ENCODE data around the gene HELQ.

DNA sequence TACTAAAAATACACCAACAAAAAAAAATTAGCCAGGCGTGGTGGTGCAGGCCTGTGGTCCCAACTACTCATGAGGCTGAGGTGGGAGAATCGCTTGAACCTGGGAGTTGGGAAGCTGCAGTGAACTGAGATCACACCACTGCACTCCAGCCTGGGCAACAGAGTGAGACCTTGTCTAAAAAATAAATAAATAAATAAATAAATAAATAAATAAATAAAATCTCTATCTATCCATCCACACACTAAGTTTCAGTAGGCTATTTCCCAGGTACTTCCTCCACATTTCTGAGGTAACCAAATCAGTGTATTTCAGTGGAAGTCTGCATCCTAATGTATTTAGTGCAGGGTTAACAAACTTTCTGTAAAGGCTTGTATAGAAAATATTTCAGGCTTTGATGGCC is 18.3 kb upstream of the HELQ start:
- TF ChIP-seq POLR2A (IDR thresholded peaks at IDR 0.05), result no peak
- no peak for TF ChIP-seq CTCF (IDR thresholded peaks at IDR 0.05)
